K562 (cell line): ENCODE measurements around the gene ANKH.

ENCODE experiments used
- POLR2A ChIP-seq: fragments of 450-650 bp; conservative IDR thresholded peaks from 2 replicates; pipeline ENCODE4 v1.6.1; 2016
- POLR2AphosphoS5 ChIP-seq: IDR thresholded peaks from 2 replicates; pipeline ENCODE4 v1.6.1; 2011; ENCODE audit warnings: mild to moderate bottlenecking, low read depth, low read length, moderate library complexity; ENCODE audit not compliant: control insufficient read depth, insufficient read depth
- TEAD2 ChIP-seq: fragments of 450-650 bp; IDR thresholded peaks from 2 replicates; pipeline ENCODE4 v1.6.1; 2016; ENCODE audit warnings: missing genetic modification characterization, control low read depth, missing compliant biosample characterization
- TF ChIP-seq, protein P1 (sequence below), 3 experiments: IDR thresholded peaks in 2 of 3; conservative IDR thresholded peaks in 1 of 3; 2 replicates each; pipeline ENCODE4 v1.5.1; 2011 to 2012; ENCODE audit warnings: low read length in 3 of 3, mild to moderate bottlenecking in 3 of 3, control low read depth in 2 of 3, improper control_type of control experiment in 1 of 3, inconsistent platforms in 1 of 3, low read depth in 1 of 3, mixed read lengths in 1 of 3, moderate library complexity in 1 of 3; ENCODE audit not compliant: insufficient read depth in 2 of 3

DNA sequence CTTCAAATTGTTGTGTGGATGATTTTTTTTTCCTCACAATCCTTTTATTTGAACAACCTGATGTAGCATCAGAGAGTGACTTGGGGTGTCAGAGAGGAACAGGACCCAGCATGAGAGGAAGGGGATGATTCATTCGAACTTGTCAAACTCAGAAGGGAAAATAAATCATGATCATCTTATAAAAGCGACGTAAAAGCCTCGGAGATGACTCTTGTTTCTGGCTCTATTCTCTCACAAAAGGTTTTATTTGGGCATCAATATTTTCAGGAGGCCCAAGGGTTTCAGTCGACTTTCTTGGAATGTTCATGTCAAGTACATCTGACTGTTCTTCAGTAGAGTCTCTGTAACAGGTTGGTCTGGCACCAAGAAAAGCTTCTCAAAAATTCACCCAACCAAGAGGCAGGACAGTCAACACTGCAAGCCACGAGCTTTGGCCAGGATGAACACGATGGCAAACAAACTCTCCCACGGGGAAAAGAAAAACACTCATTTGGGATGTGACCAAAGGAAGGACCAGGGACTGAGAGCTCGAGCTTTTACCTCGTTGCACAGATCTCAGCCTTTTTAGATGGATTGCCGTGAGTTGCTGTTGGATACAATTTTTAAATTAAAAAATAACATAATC is 55.1 kb downstream of the ANKH start:
- TF ChIP-seq, protein P1, sequence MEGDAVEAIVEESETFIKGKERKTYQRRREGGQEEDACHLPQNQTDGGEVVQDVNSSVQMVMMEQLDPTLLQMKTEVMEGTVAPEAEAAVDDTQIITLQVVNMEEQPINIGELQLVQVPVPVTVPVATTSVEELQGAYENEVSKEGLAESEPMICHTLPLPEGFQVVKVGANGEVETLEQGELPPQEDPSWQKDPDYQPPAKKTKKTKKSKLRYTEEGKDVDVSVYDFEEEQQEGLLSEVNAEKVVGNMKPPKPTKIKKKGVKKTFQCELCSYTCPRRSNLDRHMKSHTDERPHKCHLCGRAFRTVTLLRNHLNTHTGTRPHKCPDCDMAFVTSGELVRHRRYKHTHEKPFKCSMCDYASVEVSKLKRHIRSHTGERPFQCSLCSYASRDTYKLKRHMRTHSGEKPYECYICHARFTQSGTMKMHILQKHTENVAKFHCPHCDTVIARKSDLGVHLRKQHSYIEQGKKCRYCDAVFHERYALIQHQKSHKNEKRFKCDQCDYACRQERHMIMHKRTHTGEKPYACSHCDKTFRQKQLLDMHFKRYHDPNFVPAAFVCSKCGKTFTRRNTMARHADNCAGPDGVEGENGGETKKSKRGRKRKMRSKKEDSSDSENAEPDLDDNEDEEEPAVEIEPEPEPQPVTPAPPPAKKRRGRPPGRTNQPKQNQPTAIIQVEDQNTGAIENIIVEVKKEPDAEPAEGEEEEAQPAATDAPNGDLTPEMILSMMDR (IDR thresholded peaks at IDR 0.05 in 2 of 3, conservative IDR thresholded peaks at IDR 0.05 in 1 of 3; ENCODE audit: insufficient read depth in 2 of 3, low read depth in 1 of 3, low read length in 3 of 3) = no peak
- TF ChIP-seq TEAD2 (tag) (no peak), POLR2AphosphoS5 (no peak), POLR2A (no peak)
